Activated B cell treated with CpG ODN at 0.5 μM for 24 hours (primary cell): ENCODE data around the gene XAGE1A. TPM values are rescaled to one million over a fixed set of nuclear protein-coding genes. Genes with fewer than 3 reads are reported as not detected.

Experiments
- total RNA-seq: library from RNA; stranded (reverse); gene quantifications from 2 replicates; pipeline ENCODE4 v1.2.3, GENCODE V29; 2022

The XAGE1A gene
- total RNA-seq, 1 donor from 2014 or later = not detected

Other genes with a start within 250 kb of the XAGE1A start
- not detected in 2 replicates for gene XAGE2, start 126.8 kb upstream of the XAGE1A start, total RNA-seq
- gene XAGE1B, start 21.3 kb downstream of the XAGE1A start, total RNA-seq = not detected in 2 replicates
- gene SSX7, start 159.1 kb downstream of the XAGE1A start, total RNA-seq = not detected in 2 replicates
- gene SSX2, start 211.4 kb downstream of the XAGE1A start, total RNA-seq = not detected in 2 replicates